GM21576 (cell line): ENCODE results near the gene PLCB1.
"Not testable (repeated sequence)": the region's sequence is repeated elsewhere in the genome, so short reads cannot be mapped to it uniquely, and the experiment has no call there.

ENCODE experiments used
- ATAC-seq: cut with Tn5 transposase; IDR thresholded peaks from one replicate; pipeline ENCODE4 v1.9.1; 2021; ENCODE audit warnings: mild to moderate bottlenecking, moderate library complexity; ENCODE audit not compliant: unreplicated experiment

Gene PLCB1

GRCh38 chr20:8363970-8364733 is 232.1 kb downstream of the PLCB1 start:
- no peak for ATAC-seq

- no peak for ATAC-seq
These were observed 232.6 kb downstream of the PLCB1 start for GRCh38 chr20:8364734-8365078.

- ATAC-seq, result no peak
These were observed 233.6 kb downstream of the PLCB1 start for GRCh38 chr20:8365634-8366033.

- ATAC-seq, result no peak
These were observed 234.3 kb downstream of the PLCB1 start for GRCh38 chr20:8366303-8366923.

- ATAC-seq, result no peak
These were observed 235.6 kb downstream of the PLCB1 start for GRCh38 chr20:8367689-8368088.

GRCh38 chr20:8368670-8369069 is 236.6 kb downstream of the PLCB1 start:
- no peak for ATAC-seq

GRCh38 chr20:8369311-8369710 is 237.2 kb downstream of the PLCB1 start:
- no peak for ATAC-seq

GRCh38 chr20:8370774-8371173 is 238.7 kb downstream of the PLCB1 start:
- no peak for ATAC-seq

- no peak for ATAC-seq
These were observed 240.8 kb downstream of the PLCB1 start for GRCh38 chr20:8372824-8373380.

- no peak for ATAC-seq
These were observed 241.5 kb downstream of the PLCB1 start for GRCh38 chr20:8373579-8373978.

- ATAC-seq, result no peak
These were observed 243.8 kb downstream of the PLCB1 start for GRCh38 chr20:8375898-8376297.

GRCh38 chr20:8376940-8377339 is 244.9 kb downstream of the PLCB1 start:
- ATAC-seq, result no peak

- ATAC-seq, result not testable (repeated sequence)
These were observed 247.1 kb downstream of the PLCB1 start for GRCh38 chr20:8379125-8379524.

- ATAC-seq, result no peak
These were observed 253.2 kb downstream of the PLCB1 start for GRCh38 chr20:8385247-8385646.

GRCh38 chr20:8386991-8387390 is 254.9 kb downstream of the PLCB1 start:
- no peak for ATAC-seq

GRCh38 chr20:8388141-8388540 is 256.1 kb downstream of the PLCB1 start:
- ATAC-seq, result no peak

GRCh38 chr20:8388707-8389106 is 256.6 kb downstream of the PLCB1 start:
- no peak for ATAC-seq

- ATAC-seq, result no peak
These were observed 257.4 kb downstream of the PLCB1 start for GRCh38 chr20:8389381-8390036.

GRCh38 chr20:8390037-8390433 is 258.0 kb downstream of the PLCB1 start:
- no peak for ATAC-seq

- no peak for ATAC-seq
These were observed 258.4 kb downstream of the PLCB1 start for GRCh38 chr20:8390500-8390899.

- no peak for ATAC-seq
These were observed 261.3 kb downstream of the PLCB1 start for GRCh38 chr20:8393381-8393780.
